HL-60/S4 (cell line): Measurements from ENCODE around the gene RASGRP4.
"Not testable (repeated sequence)": the region's sequence is repeated elsewhere in the genome, so short reads cannot be mapped to it uniquely, and the experiment has no call there.

ENCODE experiments used
- in situ Hi-C: fragments of 300-500 bp; cut with MboI; formaldehyde crosslinking; loops from 2 replicates; pipeline ENCODE4 v1.14.3; 2022; ENCODE audit warnings: low sequenced_read_pairs

RASGRP4 gene

GRCh38 chr19:38448225-38448624 lies 22.2 kb upstream of the RASGRP4 start:
- in situ Hi-C loops = no loop called here

GRCh38 chr19:38445362-38445761 lies 19.3 kb upstream of the RASGRP4 start:
- in situ Hi-C loops = no loop called here

- in situ Hi-C loops = no loop called here
These were observed 18.0 kb upstream of the RASGRP4 start for GRCh38 chr19:38444026-38444425.

DNA sequence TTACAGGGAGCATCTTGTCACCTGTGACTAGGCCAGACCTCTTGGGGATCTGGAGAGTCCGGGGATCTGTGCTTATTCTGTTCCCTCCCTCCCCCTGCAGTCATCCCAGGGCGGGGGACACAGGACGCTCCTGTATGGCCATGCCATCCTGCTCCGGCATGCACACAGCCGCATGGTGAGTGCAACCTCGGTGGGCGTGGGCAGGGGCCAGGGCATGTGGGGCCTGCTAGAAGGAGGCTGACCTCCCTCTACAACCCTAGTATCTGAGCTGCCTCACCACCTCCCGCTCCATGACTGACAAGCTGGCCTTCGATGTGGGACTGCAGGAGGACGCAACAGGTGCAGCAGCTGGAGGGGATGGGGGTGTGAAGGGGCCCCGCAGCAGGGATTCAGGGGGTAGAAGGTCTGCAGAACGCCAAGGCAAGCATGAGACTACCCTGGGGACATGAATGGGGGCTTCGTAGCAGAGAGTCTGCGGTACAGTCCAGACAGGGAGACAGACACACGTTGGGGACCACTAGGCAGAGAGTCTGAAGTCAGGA lies 17.5 kb upstream of the RASGRP4 start:
- in situ Hi-C loops = no loop called here

GRCh38 chr19:38442736-38443135 lies 16.7 kb upstream of the RASGRP4 start:
- in situ Hi-C loops = no loop called here

DNA sequence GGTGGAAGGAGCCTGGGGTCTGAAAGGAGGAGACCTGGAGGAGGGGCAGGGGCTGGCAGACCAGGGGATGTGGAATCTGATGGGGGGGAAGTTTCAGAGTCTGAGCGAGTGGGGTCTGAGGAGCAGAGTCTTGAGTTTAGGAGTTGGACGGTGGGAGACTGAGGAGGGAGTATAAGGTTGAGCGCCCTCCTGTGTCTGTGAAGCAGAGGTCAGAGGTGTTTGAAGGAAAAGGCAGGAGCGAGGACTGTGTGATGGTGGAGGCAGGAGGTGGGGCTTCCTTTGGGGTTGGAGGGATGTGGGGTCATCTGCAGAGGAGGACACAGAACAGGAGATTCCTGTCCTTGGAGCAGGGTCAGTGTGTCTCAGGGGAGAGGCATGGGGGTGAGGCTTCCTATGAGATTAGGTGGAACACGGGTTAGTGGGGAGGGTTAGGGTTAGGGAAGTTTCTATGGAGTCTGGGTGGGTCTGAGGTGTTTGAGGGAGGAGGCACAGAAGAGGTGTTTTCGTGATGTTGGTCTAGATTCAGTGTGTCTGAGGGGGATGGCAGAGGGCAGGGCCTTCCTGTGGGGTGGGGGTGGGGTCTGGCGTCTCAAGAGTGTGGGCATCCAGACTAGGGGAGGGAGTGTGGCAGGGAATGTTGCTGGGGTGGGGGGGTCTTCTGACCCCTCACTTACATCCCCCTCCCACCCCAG lies 15.8 kb upstream of the RASGRP4 start:
- in situ Hi-C loops = no loop called here

DNA sequence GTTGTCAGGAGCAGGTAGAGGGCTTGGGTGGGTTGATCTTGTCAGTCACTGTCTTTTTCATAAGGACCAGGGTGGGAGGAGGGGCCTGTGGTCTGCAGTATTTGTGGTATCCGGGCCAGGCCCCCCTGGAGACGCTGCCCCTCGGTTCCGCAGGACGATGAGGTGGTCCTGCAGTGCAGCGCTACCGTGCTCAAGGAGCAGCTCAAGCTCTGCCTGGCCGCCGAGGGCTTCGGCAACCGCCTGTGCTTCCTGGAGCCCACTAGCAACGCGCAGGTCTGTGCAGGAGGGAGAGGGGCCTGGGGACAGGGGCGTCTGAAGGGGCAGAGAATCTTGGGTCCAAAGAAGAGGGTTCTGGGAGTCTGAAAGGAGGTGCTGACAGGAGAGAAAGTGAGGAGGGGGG lies 14.6 kb upstream of the RASGRP4 start:
- in situ Hi-C loops = no loop called here

DNA sequence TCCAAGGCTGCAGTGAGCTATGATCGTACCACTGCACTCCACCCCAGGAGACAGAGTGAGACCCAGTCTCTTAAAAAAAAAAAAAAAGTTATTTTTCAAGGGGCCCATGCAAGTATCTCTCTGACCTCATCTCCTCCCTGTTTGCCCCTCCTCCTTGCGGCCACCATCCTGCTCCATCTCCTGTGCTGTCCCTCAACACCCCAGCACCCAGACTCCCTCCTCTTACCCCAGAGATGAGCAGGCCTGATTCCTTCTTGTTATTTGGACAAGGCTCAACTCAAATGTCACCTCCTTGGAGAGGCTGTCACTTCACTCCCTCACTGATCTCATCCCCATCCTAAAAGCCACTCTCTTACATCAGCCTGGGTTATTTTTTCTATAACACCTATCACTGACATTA lies 11.9 kb upstream of the RASGRP4 start:
- in situ Hi-C loops = no loop called here

- in situ Hi-C loops = no loop called here
These were observed 11.3 kb upstream of the RASGRP4 start for GRCh38 chr19:38437295-38437694.

DNA sequence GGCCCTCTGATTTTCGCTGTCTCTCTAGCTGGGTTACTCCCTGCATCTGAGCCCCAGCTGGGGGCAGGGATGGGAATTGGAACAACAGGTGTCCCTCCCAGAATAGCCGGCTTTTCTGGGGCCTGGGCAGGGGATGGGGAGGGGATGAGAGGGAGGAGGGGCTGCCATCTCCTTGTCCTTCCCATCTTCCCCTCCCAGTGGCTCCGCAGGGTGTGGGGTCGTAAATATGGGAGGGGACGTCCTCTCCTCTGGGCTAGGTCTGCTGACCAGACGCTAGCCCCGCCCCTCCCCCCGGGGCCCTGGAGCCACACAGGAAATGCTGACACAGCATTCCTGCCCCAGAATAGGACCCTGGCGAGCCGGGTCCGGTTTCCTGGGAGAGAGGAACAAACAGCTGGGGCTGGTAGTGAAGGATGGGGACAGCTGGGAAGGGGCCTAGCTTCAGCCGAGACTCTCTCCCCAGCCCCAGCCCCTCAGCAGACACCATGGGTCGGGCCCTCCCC lies 8.6 kb upstream of the RASGRP4 start:
- in situ Hi-C loops = no loop called here

- in situ Hi-C loops = no loop called here
These were observed 7.3 kb upstream of the RASGRP4 start, which contains the start of gene RYR1 for GRCh38 chr19:38433268-38433733. Gene RYR1, plus strand, starts transcription at chr19:38433691. Its CDS starts 139 bp downstream, at chr19:38433830.

GRCh38 chr19:38430931-38431330 lies 4.9 kb upstream of the RASGRP4 start:
- in situ Hi-C loops = no loop called here

- in situ Hi-C loops = no loop called here
These were observed 3.8 kb upstream of the RASGRP4 start for GRCh38 chr19:38429811-38430156.

- in situ Hi-C loops = no loop called here
These were observed 3.2 kb upstream of the RASGRP4 start for GRCh38 chr19:38429055-38429810.

DNA sequence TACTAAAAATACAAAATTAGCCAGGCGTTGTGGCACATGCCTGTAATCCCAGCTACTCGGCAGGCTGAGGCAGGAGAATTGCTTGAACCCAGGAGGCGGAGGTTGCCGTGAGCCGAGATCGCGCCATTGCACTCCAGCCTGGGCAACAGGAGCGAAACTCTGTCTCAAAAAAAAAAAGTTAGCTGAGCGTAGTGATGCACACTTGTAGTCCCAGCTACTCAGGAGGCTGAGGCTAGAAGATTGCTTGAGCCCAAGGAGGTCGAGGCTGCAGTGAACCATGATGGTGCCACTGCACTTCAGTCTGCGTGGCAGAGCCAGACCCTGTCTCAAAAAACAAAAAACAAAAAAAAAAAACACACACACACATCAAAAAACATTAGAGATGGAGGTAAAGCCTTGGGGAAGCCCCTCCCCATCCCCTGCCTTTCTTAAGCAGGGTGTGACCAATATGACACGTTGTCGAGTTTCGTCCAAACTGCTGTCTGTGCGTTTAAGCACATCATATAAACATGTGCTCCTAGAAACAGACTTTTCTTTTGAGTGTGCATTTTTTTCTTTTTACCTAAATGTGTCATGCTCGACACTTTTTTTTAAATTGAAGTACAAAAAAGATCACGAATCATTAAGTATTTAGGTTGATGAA lies 1.1 kb upstream of the RASGRP4 start:
- in situ Hi-C loops = not testable (repeated sequence)

- in situ Hi-C loops = no loop called here
These were observed 703 bp downstream of the RASGRP4 start for GRCh38 chr19:38425222-38425809.

GRCh38 chr19:38424272-38424671 lies 1.7 kb downstream of the RASGRP4 start:
- in situ Hi-C loops = loop anchor here (25.0 kb wide), 1 partner anchor 513 kb away; the partner anchor contains the start of genes MRPS12 and SARS2

DNA sequence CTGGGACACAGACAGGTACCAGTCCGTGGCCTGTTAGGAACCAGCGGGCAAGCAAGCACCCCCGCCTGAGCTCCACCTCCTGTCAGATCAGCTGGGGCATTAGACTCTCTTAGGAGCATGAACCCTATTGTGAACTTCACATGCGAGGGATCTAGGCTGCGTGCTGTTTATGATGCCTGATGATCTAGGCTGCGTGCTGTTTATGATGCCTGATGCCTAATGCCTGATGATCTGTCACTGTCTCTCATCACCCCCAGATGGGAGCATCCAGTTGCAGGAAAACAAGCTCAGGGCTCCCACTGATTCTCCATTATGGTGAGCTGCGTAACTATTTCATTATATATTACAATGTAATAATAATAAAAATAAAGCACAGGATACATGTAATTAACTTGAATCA lies 3.6 kb downstream of the RASGRP4 start:
- in situ Hi-C loops = loop anchor here (25.0 kb wide), 1 partner anchor 515 kb away; the partner anchor contains the start of genes MRPS12 and SARS2

GRCh38 chr19:38421856-38422255 lies 4.2 kb downstream of the RASGRP4 start:
- in situ Hi-C loops = loop anchor here (25.0 kb wide), 1 partner anchor 515 kb away; the partner anchor contains the start of genes MRPS12 and SARS2

GRCh38 chr19:38420935-38421334 lies 5.1 kb downstream of the RASGRP4 start:
- in situ Hi-C loops = loop anchor here (25.0 kb wide), 1 partner anchor 516 kb away; the partner anchor contains the start of genes MRPS12 and SARS2
